HG02571 (cell line): ENCODE measurements around the gene CATSPER4.
"Not testable (repeated sequence)": the region's sequence is repeated elsewhere in the genome, so short reads cannot be mapped to it uniquely, and the experiment has no call there.

Experiments
- ATAC-seq: cut with Tn5 transposase; IDR thresholded peaks from one replicate; pipeline ENCODE4 v1.9.1; 2021; ENCODE audit warnings: mild to moderate bottlenecking, moderate library complexity; ENCODE audit not compliant: unreplicated experiment

Gene CATSPER4

DNA sequence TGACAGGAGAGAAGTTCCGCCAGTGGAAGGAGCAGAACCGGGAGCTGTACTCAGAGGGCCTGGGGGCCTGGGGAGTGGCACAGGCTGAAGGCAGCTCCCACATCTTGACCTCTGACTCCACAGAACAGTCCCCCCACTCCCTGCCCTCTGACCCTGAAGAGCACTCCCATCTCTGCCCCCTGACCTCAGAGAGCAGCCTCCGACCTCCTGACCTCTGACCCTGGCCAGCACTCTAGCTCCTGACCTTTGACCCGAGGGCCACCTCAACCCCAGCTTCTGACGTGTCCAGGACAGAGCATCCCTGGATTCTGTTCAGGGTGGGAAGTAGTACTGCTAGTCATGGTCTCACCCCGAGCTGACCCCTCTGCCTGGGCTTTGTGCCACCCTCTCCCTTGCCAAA lies 1.1 kb upstream of the CATSPER4 start:
- no peak for ATAC-seq

- no peak for ATAC-seq
Measured at GRCh38 chr1:26189751-26190275, 589 bp upstream of the CATSPER4 start.

DNA sequence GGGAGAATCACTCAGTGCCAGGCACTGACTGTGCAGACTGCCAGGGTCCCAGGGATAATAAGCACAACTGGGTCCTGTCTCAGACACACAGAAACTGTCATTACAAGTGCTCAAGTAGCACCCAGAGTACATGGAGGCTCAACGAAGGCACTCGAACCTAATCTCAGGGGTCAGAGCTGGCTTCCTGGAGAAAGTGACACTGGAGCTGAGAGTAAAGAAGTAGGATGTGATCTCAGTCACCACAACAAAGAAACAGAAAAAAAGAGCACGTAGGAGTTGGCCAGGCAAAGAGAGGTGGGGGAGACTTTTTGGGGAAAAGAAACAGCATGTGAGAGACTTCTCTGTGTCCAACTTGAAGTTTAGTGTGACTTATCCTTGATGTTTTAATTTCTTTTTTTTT lies 1.3 kb downstream of the CATSPER4 start:
- ATAC-seq: no peak

GRCh38 chr1:26195805-26196204 lies 5.4 kb downstream of the CATSPER4 start:
- no peak for ATAC-seq

DNA sequence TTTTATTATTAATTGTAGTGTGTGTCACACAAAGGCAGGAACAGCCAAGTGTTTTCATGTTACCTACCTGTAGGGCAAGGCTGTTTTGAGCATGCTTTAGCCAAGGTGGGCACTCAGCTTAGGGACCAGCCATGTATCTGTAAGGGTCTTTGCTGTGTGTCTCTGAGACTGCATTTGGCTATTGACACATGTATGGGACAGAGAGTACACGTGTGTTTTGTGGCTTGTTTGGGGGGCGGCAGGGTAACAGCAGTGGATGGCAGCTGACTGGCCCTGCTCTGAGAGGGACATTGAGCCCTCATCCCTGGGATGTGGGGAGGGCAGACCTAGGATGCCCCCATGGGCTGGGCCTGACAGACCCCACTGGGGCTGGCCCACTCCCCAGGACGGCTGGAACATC lies 6.9 kb downstream of the CATSPER4 start:
- ATAC-seq: no peak

DNA sequence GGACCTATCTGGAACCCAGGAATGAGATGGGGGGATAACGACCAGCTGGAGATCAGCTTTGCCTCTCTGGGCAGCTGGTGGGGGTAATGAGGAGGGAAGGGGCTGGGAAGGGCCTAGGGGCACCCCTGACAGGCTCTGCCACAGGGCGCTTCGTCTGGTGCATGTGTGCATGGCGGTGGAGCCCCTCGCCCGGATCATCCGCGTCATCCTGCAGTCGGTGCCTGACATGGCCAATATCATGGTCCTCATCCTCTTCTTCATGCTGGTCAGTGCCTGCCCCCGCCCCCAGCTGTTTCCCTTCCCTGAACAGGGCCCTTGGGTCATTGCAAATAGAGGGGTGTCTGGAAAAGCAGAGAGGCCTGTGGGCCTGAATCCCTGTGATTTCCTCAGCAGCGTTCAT lies 7.4 kb downstream of the CATSPER4 start:
- no peak for ATAC-seq

GRCh38 chr1:26200413-26200812 lies 10.0 kb downstream of the CATSPER4 start:
- ATAC-seq: no peak

DNA sequence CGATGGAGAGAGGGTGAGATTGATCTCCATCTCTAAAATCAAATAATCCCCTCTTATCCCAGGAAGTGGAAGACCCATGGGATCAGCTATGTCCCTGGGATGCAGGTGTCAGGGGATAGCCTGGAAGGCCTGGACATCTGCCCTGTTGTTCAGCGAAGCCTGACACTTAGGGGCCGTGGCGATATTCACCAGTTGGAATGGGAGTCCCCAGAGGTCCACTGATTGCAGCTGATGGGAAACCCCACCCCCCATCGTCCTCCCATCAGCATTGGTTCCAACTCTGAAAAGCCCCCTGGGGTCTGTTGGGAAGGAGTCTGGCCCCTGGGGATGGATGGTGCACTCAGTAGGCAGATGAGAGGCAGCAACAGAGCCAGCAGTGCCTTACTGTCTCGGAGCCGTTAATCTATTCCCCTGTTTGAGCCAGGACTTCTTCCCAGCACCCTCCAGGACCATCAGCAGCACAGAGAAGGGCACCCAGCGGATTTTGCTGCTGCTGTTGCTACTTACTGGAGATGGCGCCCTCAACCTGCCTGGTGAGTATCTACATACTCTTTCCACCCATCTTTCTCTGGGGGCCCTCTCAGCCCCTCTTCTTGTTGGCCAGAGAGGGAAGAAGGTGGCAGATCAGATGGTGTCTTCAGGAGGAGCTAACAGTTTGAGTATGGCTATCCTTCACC lies 13.4 kb downstream of the CATSPER4 start:
- no peak for ATAC-seq

DNA sequence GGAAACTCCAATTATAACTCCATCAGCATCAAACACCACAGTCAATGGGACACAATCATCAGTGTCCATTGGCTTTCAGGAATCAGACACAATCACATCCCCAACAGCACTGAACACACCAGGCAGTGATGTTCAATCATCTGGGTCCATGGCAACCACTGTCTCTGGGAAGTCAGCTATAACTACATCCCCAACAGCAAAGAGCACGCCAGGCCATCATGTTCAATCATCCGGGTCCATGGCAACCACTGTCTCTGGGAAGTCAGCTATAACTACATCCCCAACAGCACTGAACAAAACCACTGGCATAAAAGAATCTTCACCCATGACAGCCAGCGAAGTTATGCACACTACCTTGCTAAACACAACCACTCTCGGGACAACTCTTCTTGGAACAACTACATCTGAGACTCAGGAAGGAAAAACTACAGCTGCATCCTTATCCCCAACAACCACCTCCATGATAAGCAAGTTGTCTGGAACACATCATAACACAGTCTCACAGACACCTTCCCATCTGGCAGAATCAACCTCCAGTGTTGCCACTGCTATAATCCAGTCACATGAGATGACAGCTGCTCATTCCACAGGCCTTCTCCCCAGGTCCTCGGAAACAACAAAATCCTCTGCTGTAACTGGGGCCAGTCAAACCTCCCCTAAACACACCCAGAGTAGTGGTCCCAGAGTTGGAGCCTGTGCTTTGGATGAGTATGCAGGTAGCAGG lies 19.9 kb downstream of the CATSPER4 start:
- ATAC-seq: no peak

DNA sequence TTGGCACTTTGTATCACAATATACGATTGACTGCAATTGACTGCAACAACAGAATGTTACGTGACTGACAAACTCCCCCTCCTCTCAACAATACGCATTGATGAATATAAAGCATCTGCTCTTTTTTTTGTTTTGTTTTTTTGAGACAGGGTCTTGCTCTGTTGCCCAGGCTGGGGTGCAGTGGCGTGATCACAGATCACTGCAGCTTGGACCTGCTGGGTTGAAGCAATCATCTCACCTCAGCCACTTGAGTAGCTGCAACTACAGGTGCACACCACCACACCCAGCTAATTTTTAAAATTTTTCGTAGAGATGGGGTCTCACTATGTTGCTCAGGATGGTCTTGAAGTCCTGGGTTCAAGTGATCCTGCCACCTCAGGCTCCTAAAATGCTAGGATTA lies 22.3 kb downstream of the CATSPER4 start:
- ATAC-seq: no peak

GRCh38 chr1:26213335-26213905 lies 23.0 kb downstream of the CATSPER4 start:
- ATAC-seq: no peak

DNA sequence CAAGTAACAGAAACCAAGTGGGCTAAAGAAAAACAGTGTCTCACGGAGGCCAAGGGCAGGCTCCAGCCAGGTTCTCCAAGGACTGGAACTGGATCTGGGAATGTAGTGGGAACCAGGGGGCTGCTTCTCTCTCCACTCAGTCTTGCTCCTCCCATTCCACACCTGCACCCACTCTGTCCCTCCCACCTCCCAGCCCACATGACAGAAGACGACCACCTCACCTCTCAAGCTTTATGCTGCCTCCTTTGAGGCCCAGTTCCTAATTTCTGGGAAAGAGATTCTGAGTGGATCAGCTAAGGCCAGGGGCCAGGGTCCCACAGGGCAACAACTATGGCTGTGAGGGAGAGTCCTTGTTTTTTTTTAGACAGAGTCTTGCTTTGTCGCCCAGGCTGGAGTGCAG lies 24.8 kb downstream of the CATSPER4 start:
- no peak for ATAC-seq

DNA sequence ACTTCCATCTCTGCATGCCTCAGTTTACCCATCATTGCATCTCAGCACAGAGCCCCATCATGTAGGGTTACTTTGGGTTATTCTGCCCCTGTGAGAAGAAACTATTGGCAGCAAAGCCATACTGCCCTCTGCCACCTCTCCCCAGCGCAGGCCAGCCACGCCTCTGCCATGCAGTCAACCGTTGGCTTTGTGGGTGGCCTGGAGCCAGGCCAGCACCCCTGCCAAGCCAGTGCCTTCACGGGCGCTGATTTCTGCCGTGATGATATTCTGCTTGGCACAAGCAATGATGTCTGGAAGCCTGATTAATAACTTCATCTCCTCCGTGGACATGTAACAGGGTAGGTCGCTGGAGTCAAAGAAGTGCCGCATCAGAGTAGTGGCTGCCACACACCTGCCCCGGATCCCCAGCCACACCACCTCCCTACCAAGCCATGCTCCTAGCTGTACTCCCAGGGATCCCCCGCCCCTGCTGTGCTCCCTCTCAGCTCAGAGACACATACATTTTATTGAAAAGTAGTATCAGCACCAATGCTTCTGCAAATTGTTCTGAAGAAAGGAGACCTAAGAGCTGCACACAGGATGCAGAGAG lies 28.6 kb downstream of the CATSPER4 start:
- ATAC-seq: no peak

- no peak for ATAC-seq
Measured at GRCh38 chr1:26220199-26220912, 30.0 kb downstream of the CATSPER4 start.

GRCh38 chr1:26221094-26221493 lies 30.7 kb downstream of the CATSPER4 start:
- ATAC-seq: no peak

DNA sequence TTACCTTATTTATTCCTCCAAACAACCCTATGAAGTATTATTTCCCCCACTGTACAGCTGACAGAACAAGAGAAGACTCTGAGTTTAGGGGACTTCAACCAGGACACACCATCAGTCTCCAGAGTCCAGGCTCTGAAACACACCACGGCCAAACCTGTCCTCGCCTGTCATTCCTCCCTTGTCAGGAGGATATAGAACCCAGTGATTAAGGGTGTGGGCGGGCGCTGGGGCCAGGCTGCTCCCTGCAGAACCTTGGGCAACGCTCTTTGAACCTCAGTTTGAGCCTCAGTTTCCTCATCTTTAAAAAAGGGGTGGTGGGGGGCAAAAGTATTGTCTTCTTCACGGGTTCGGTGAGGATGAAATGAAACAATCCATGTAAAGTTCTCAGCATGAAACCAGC lies 34.2 kb downstream of the CATSPER4 start:
- no peak for ATAC-seq

DNA sequence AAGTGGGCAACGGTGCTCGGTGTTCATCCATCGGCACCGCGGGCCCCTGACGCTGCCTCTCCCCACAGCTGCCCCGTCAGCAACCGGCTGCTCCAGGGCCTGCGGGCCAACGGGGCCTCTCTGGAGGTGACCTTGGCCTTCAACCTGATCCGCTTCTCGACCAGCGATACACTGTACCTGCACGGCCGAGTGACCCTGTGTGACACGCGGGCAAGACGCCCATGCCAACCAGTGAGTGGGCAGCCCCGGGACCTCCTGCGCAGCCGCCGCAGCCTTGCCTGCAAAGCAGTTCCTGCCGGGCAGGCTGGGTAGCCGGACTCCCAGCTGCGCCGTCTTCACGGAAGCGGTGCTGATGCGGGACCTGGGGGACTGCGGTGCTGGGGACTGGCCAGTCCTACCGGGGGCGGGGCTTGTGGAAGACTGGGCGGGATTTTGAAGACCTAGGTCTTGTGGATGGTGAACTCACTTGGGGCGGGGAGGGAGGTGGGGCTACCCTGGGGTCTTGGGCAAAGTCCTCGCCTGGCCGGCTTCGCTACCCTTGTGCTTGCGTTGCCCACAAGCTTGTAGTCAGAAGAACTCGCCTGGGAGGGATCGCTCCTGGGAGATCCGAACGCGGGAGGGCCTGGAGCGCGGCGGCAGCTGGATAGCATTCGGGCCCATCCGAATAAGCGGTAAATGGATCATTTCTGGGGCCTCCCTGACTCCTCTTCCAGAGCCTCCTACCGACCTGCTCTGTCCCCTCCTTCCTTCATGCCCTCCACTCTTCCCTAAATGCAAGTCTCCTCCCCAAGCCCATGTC lies 34.8 kb downstream of the CATSPER4 start:
- no peak for ATAC-seq

DNA sequence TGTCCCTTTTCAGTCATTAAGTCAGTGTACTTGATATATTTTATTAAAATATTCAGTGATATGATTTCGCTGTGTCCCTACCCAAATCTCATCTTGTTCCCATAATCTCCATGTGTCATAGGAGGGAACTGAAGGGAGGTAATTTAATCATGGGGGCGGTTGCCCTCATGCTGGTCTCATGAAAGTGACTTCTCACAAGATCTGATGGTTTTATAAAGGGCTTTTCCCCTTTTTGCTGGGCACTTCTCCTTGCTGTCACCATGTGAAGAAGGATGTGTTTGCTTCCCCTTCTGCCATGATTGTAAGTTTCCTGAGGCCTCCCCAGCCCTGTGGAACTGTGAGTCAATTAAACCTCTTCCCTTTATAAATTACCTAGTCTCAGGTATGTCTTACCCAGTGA lies 40.3 kb downstream of the CATSPER4 start:
- not testable (repeated sequence) for ATAC-seq

DNA sequence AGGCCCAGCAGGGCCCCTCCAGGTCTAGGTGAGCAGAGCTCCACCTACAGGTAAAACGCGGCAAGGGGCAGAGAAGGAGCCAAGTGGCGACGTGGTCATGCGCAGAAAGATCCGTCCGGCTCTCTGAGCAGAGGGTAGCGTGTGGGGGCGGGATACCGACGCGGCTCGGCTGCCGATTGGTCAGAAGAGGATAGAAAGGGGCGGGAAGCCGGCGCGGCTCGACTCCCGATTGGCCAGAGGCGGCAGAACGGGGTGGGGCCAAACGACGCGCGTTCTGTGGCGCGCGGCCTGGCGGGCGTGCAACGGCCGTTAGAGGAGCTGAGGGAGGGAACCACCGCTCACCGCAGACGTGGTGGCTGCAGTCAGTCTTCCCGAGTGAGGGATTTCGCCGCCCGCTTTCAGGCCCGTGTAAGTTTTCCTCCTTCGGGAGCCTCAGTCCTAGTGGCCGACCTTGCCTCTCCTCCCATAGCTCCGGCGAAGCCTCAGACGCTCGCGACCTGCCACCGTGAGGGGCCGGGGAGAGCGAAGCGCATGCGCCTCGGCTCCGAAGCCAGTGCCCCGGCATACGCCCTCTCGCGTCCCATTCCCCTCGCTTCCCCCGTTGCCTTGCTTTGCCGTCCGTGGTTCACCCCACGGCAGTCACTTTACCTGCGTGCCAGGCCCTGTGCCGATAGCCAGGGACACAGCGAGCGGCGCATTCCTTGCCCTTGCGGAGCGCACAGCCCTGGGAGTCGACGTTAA lies 43.7 kb downstream of the CATSPER4 start, which contains the start of gene CEP85:
TSS of gene CEP85 (plus strand) at position 298 of the 741 bp plus-strand sequence. CDS start 5,584 bp downstream, outside the sequence.
- peak; percentile 84 for ATAC-seq
